A549 treated with RU486 at 1 μM for 4 hours (cell line): ENCODE data around the gene SLC5A2. TPM values are rescaled to one million over a fixed set of nuclear protein-coding genes. Genes with fewer than 3 reads are reported as not detected.

Source experiments
- total RNA-seq: library from RNA; stranded (reverse); fragments of 200-300 nt; extraction: Qiagen RNA extraction; gene quantifications from 5 replicates; pipeline ENCODE4 v1.2.3, GENCODE V29; 2022; ENCODE audit warnings: low read depth

The SLC5A2 gene
- total RNA-seq, result 0.13 to 0.29 TPM in 2 of 5 replicates, not detected in the others

DNA sequence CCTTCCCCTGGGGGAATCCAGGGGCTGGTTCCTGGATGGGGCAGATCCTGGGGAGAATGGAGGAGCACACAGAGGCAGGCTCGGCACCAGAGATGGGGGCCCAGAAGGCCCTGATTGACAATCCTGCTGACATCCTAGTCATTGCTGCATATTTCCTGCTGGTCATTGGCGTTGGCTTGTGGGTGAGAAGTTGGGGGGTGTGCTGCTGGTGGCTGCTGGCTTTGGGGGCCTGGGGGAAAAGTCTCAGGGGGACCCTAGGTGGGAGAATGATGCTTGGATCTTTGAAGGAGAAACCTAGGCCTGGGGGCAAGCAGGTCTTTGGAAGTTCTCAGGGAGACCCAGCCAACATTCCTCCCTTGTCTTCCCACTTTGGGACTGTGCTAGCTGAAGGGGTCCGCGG lies at the start of gene SLC5A2:
TSS of gene SLC5A2 (plus strand) at position 43 of the 400 bp plus-strand sequence. CDS start at position 57, 14 bp downstream.

GRCh38 chr16:31458844-31459686 lies 23.9 kb upstream of the SLC5A2 start, which contains the start of gene ARMC5:
TSS of gene ARMC5 (plus strand) at chr16:31459501. CDS start at chr16:31459525, 24 bp downstream.

DNA sequence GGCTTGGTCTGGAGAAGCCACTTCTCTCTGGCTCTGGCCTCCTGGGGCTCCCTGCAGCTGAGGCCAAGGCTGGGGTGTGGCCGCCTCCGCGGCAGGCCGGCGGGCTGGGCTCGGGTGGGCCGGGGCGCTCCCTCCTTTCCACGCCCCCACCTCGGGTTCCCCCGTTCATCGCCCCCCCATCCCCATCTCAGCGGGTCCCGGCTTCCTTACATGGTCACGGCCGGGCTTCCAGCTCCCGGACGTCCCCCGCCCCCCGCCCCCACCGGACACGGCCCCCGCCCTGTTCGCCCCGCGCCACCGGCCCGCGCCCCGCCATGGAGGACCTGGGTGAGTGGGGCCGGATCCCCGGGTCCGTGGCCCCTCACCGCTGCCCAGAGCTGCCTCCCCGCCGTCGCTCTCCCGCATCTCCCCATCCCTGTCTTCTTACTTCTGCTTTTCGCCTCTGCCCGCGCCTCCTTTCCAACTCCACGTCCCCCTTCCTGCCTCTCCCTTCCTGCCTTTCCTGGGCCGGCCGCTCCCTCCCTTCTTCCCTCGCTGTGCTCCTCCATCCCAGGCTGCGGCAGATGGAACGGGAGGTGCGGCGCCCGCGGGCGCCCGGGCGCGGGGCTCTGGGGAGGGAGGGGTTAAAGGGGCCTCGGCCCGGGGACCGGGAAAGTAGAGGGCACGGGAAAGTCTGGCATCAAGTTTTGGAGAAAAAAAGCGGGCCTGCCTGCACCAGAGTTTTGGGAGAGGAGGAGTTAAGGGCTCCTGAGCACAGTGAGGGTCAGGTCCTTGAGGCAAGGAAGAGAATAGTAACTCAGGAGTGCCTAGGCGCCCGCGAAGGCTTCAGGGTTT lies 10.8 kb upstream of the SLC5A2 start, which contains the start of gene TGFB1I1:
TSS of gene TGFB1I1 (plus strand) at position 278 of the 834 bp plus-strand sequence. CDS start at position 315, 37 bp downstream.

DNA sequence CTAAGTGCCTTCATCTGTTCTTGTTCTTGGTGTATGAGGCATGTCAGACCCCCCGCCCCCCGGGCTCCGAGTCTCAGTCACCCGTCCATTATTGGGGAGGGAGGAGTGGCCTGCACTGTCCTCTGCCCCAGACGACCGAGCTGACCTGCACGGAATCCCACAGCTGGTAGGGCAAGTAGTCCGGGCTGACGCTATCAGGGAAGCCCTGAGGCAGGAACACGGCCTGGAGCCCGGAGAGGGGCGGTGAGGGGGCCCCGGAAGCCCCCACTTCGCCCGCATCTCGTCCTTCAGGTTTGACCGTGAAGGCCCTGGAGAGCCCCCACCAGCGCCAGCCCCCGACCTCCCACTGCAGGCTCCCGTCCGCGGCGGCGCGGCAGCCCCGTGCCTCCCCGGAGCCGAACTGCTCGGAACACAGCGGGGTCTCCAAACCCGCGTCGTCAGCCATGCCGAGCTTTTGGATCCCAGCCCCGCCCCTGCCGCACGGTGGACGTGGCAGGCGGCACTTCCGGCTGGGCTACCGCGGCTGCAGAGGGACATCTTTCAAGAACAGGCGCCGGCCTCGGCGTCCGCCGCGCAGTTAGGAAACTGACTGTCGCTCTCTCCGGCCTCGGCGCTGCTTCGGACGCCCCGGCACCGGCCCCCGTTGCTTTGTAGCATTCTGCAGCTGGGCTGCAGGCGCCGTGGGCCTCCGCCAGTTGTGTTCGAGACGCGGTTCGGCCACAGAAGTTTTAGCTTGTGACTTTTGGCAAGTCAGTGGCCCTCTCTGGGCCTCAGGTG lies 25.2 kb downstream of the SLC5A2 start, which contains the start of gene RUSF1:
TSS of gene RUSF1 (minus strand) at position 463 of the 777 bp plus-strand sequence. CDS start at position 445, 18 bp downstream.

GRCh38 chr16:31527734-31528274 lies 44.9 kb downstream of the SLC5A2 start, which contains the start of gene AHSP:
TSS of gene AHSP (plus strand) at chr16:31527900. CDS start at chr16:31528140, 240 bp downstream.

Other genes starting within 250 kb of the SLC5A2 start
- 1.9 to 2.9 TPM (median 2.1 TPM) in 5 replicates for gene ITGAM, start 223.1 kb upstream of the SLC5A2 start, total RNA-seq
- gene ITGAX, start 127.9 kb upstream of the SLC5A2 start, total RNA-seq, result 1.1 to 1.6 TPM (median 1.2 TPM) in 5 replicates
- gene ITGAD, start 89.8 kb upstream of the SLC5A2 start, total RNA-seq, result not detected in 5 replicates
- gene COX6A2, start 54.8 kb upstream of the SLC5A2 start, total RNA-seq, result not detected in 5 replicates
- gene ZNF843, start 40.3 kb upstream of the SLC5A2 start, total RNA-seq, result 0.06 to 0.15 TPM (median 0.08 TPM) in 4 of 5 replicates, not detected in the other
- gene ARMC5, start 23.6 kb upstream of the SLC5A2 start, total RNA-seq, result 6.0 to 12.7 TPM (median 11.2 TPM) in 5 replicates
- 36.6 to 57.9 TPM (median 44.1 TPM) in 5 replicates for gene TGFB1I1, start 11.0 kb upstream of the SLC5A2 start, total RNA-seq
- 37.6 to 55.0 TPM (median 50.6 TPM) in 5 replicates for gene RUSF1, start 25.3 kb downstream of the SLC5A2 start, total RNA-seq
- not detected in 5 replicates for gene AHSP, start 44.8 kb downstream of the SLC5A2 start, total RNA-seq